Naive B cell (primary cell): ENCODE measurements around the gene PVALEF. TPM values are rescaled to one million over a fixed set of nuclear protein-coding genes. Genes with fewer than 3 reads are reported as not detected.
"Not testable (repeated sequence)": the region's sequence is repeated elsewhere in the genome, so short reads cannot be mapped to it uniquely, and the experiment has no call there.

Experiments used
- ATAC-seq, 2 donors: fragments of 150-1000 bp; cut with Tn5 transposase; 2 replicates each; pipeline ENCODE4 v1.10.0; 2021; ENCODE audit warnings: low read depth in 2 of 2, mild to moderate bottlenecking in 2 of 2, moderate library complexity in 2 of 2
- DNase-seq: peaks from one replicate; pipeline ENCODE4 v3.0.0; 2022
- H3K27ac Mint-ChIP-seq, 6 donors: one replicate each; pipeline ENCODE4 v1.8.0; 2020 to 2022; ENCODE audit warnings: mild to moderate bottlenecking in 6 of 6, mixed read lengths in 6 of 6, moderate library complexity in 5 of 6, inconsistent platforms in 2 of 6
- H3K27me3 Mint-ChIP-seq, 3 donors: one replicate each; pipeline ENCODE4 v1.8.0; 2021 to 2022; ENCODE audit warnings: mixed read lengths in 3 of 3, mild to moderate bottlenecking in 1 of 3
- H3K36me3 Mint-ChIP-seq, 2 donors: one replicate each; pipeline ENCODE4 v1.8.0; 2020 to 2022; ENCODE audit warnings: mixed read lengths in 2 of 2, inconsistent platforms in 1 of 2, mild to moderate bottlenecking in 1 of 2
- H3K4me1 Mint-ChIP-seq, 3 donors: one replicate each; pipeline ENCODE4 v1.8.0; 2020 to 2022; ENCODE audit warnings: mixed read lengths in 3 of 3, inconsistent platforms in 1 of 3, mild to moderate bottlenecking in 1 of 3, moderate library complexity in 1 of 3
- H3K4me3 Mint-ChIP-seq, 8 donors: one replicate each; pipeline ENCODE4 v1.8.0; 2020 to 2022; ENCODE audit warnings: mild to moderate bottlenecking in 8 of 8, mixed read lengths in 8 of 8, moderate library complexity in 8 of 8, inconsistent platforms in 2 of 8
- H3K9me3 Mint-ChIP-seq, 7 donors: one replicate each; pipeline ENCODE4 v1.8.0; 2020 to 2022; ENCODE audit warnings: mixed read lengths in 7 of 7, mild to moderate bottlenecking in 5 of 7, inconsistent platforms in 2 of 7, moderate library complexity in 1 of 7
- polyA plus RNA-seq, 6 donors: library from polyadenylated mRNA; unstranded; fragments of 300-500 nt; fragmentation: Illumina TruSeq; gene quantifications; one replicate each; pipeline ENCODE4 v1.2.3, GENCODE V29; 2021; ENCODE audit warnings: low read depth in 6 of 6

The PVALEF gene
- polyA plus RNA-seq, 6 donors from 2014 or later = not detected

DNA sequence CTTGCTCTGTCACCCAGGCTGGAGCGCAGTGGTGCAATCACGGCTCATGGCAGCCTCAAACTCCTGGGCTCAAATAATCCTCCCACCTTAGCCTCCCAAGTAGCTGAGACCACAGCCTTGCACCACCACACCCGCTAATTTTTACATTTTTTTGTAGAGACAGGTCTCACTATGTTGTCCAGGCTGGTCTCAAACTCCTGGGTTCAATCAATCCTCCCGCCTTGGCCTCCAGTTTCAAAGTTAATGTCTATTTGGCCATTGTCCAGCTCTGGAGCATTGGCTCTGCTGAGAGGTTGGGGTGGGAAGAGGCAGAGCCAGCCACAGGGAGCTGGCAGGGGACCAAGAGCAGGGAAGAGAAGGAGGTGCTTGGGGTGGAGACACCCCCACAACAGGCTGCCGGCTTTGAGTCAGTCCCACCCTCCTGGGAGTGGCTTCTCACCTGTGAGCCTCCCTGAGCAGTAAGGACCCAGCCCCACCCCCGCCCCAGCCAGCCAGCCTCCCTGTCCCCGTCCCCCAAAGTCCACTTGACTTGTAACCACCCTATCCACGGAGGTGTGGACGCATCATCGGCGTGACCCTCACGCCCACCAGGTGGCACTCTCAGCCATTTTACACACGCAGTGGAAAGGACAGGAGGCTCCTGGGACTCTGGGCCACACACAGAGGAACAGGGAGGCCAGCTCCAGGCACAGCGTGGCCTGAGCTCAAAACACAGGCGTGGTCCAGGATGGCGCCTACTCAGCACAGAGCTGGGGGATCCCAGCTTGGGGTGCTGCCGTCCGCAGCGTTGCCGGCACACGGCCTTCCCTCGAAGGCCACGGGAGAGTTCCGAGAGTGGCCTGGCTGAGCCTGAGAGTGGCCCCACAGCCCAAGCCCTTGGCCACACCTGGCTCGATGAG, 22.8 kb upstream of the PVALEF start:
- Mint-ChIP-seq H3K27me3 (peaks cover 5 to 10% (median 8%) of the 10 kb centered on the region in 3 donors), H3K36me3 (no peaks in the 10 kb centered on the region), H3K9me3 (peaks cover 0 to 7% (median 0%) of the 10 kb centered on the region in 7 donors), H3K27ac (peak overlapping the region in 1 of 6 donors; percentile 20), H3K4me1 (peaks cover 0 to 12% (median 9%) of the 10 kb centered on the region in 3 donors), H3K4me3 (peak overlapping the region in 1 of 8 donors; percentile 56)
- DNase-seq (peak; percentile 50), ATAC-seq (peak; percentile 84)

DNA sequence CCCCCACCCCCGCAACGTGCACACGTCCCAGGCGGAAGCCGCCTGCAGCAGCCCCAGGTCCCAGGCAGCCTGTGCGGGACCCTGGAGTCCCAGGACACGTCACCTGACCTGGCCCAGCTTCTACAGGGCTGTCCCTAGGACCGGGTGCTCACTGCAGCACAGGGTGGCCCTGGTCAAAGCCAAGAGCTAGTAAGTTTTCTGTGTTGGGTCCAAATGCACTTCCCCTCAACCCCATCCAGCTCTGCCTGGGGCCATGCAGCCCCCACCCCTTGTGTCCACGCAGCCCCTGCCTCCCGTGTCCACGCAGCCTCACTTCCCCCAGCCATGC, 22.1 kb upstream of the PVALEF start:
- Mint-ChIP-seq H3K36me3 (no peaks in the 10 kb centered on the region), H3K9me3 (peaks cover 0 to 4% (median 0%) of the 10 kb centered on the region in 7 donors)
- ATAC-seq = no peak

DNA sequence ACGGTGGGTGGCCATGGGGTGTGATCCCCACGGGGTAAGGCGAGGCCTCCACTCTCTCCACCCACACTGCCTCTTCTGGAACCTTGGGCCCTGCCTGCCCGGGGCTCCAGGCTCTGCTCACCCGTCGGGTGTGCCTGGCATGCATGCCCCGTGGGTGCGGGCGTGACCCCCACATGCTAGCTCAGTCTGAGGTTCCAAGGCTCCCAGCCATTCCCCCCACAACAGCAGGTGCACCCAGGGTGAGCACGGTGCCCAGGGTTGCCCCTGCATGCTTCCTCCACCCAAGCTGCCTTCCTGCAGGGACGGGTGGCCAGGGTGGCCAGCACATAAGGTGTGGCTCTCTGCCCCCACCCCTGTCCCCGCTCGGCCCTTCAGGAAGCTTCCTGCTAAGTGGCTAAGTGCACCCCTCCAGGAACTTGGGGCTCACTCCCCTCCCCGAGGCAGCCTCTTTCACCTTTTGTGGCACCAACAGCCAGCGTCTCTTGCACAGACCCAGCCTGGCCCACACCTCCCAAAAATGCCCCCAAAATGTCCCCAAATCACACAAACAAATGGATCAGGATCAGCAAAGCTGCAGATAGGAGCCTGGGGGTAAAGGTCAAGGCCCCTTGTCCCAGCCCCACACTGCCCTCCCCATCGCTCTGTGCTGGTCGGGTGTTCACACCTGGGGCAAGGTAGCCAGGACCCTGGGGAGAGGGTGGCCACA, 21.4 kb upstream of the PVALEF start:
- peak overlapping the region in 1 of 8 donors; percentile 29 for H3K4me3 Mint-ChIP-seq
- H3K27me3 Mint-ChIP-seq = peaks cover 5 to 15% (median 10%) of the 10 kb centered on the region in 3 donors
- DNase-seq (no peak), ATAC-seq (no peak)
- no peaks in the 10 kb centered on the region for H3K9me3 Mint-ChIP-seq
- H3K27ac Mint-ChIP-seq = no peak overlapping the region
- H3K4me1 Mint-ChIP-seq = no peaks in the 10 kb centered on the region
- H3K36me3 Mint-ChIP-seq = no peaks in the 10 kb centered on the region

More for the DNA sequence above, 22.1 kb upstream of the PVALEF start:
- no peak for DNase-seq
- Mint-ChIP-seq H3K27ac (peak overlapping the region in 1 of 6 donors; percentile 30), H3K4me1 (peaks cover 0 to 7% (median 5%) of the 10 kb centered on the region in 3 donors), H3K27me3 (peaks cover 5 to 10% (median 9%) of the 10 kb centered on the region in 3 donors), H3K4me3 (no peak overlapping the region)

DNA sequence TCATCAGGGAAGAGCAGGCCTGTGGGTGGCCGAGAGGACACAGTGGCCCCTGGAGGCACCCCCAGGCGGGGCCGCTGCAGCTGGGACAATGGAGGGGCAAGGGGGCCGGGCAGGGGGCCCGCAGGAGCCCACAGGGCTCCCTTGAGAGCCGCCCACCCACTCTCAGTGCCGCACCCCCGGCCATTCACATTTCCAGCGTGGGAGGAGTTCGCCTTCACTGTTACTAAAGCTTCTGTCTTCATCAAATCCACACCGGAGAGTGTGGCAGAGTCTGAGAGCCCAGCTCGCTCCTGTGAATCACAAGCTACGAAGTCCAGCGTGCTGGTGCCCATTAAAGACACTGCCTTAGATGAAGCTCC, 20.9 kb upstream of the PVALEF start:
- no peak overlapping the region for H3K27ac Mint-ChIP-seq

DNA sequence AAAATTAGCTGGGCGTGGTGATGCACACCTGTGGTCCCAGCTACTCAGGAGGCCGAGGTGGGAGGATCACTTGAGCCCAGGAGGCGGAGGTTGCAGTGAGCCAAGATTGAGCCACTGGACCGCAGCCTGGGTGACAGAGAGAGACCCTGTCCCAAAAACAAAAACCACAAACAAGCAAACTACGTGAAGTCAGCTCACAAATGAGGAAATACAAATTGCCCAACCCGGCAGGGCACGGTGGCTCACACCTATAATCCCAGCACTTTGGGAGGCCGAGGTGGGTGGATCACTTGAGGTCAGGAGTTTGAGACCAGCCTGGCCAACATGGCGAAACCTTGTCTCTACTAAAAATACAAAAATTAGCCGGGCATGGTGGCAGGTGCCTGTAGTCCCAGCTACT, 19.1 kb upstream of the PVALEF start:
- peaks cover 5 to 34% (median 29%) of the 10 kb centered on the region in 3 donors for H3K27me3 Mint-ChIP-seq
- not testable (repeated sequence) for H3K4me1 Mint-ChIP-seq, ATAC-seq, H3K4me3 Mint-ChIP-seq, H3K9me3 Mint-ChIP-seq, H3K36me3 Mint-ChIP-seq, DNase-seq
- H3K27ac Mint-ChIP-seq = peak overlapping the region in 1 of 6 donors; percentile 28

More for the DNA sequence above, 20.9 kb upstream of the PVALEF start:
- no peak for ATAC-seq
- Mint-ChIP-seq H3K4me3 (no peak overlapping the region), H3K36me3 (no peaks in the 10 kb centered on the region), H3K27me3 (peaks cover 5 to 18% (median 15%) of the 10 kb centered on the region in 3 donors), H3K9me3 (no peaks in the 10 kb centered on the region), H3K4me1 (peaks cover 0 to 3% (median 0%) of the 10 kb centered on the region in 3 donors)
- DNase-seq = no peak

DNA sequence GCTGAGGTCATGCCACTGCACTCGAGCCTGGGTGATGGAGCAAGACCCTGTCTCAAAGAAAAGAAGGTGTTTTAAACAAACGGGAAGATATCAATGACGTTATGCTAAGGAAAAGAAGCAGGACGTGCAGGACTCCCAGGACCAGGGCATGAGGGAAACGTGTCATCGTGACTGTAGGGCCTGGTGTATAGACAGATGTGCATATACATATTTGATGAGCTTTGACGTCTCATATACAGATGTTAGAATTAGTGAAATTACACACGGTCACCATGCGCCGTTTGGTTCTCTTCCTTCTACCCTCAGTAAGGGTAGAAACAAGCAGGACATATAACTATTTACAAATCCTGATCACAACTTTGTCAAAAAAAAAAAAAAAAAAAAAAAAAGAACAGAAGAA, 17.6 kb upstream of the PVALEF start:
- no peak overlapping the region for H3K4me3 Mint-ChIP-seq
- peaks cover 0 to 3% (median 0%) of the 10 kb centered on the region in 3 donors for H3K4me1 Mint-ChIP-seq
- H3K36me3 Mint-ChIP-seq = no peaks in the 10 kb centered on the region
- ATAC-seq (no peak), DNase-seq (no peak)
- no peak overlapping the region for H3K27ac Mint-ChIP-seq
- peaks cover 0 to 1% (median 0%) of the 10 kb centered on the region in 7 donors for H3K9me3 Mint-ChIP-seq
- peaks cover 5 to 38% (median 26%) of the 10 kb centered on the region in 3 donors for H3K27me3 Mint-ChIP-seq

DNA sequence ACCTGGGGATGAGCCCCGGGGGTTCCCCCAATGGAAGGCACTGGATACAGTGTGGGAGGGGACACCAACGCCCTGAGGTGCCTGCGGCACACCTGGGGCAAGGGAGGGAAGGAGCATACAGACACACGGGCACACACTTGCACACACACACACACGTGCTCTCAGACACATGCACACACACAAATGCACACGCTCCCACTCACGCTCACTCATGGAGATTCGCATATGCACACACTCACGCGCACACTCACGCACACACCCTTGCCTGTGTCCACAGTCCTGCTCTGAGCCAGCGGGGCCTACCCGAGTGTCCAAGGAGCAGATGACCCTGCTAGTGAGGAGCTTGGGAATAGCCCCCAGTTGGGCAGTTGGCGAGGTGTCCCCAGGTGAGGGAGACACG, 16.7 kb upstream of the PVALEF start:
- H3K4me3 Mint-ChIP-seq = no peak overlapping the region
- no peak for ATAC-seq

DNA sequence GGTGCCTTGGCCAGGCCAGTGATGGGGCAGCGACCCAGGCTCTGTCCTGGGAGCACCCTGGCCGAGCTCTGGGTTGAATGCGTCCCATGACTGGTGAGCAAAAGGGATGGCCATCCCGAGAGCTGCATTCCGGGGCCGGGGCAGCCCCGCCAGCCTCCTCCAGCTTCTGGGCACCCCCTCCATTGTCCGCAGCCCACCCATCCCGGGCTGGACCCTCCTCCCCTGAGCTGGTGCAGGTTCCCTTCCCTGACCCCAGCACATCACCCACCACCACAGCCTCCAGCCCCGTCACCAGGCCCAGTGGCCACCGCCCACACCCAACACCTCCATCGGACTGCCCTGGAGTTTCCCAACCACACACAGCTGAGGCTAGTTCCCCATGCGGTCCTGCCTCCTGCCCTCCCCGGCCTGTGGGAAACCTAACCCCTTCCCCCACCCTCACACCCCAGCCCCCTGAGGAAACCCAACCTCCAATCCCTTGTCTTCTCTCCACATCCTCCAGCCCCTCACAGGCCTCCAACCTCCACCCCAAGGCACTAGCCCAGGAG, 16.2 kb upstream of the PVALEF start:
- no peak for ATAC-seq
- no peak overlapping the region for H3K4me3 Mint-ChIP-seq
- no peak overlapping the region for H3K27ac Mint-ChIP-seq
- no peaks in the 10 kb centered on the region for H3K36me3 Mint-ChIP-seq
- DNase-seq = no peak
- H3K9me3 Mint-ChIP-seq = peaks cover 0 to 1% (median 0%) of the 10 kb centered on the region in 7 donors
- H3K4me1 Mint-ChIP-seq = peaks cover 0 to 3% (median 0%) of the 10 kb centered on the region in 3 donors
- peaks cover 10 to 37% (median 26%) of the 10 kb centered on the region in 3 donors for H3K27me3 Mint-ChIP-seq

More for the DNA sequence above, 16.7 kb upstream of the PVALEF start:
- Mint-ChIP-seq H3K27ac (no peak overlapping the region), H3K27me3 (peaks cover 10 to 40% (median 26%) of the 10 kb centered on the region in 3 donors), H3K4me1 (peaks cover 0 to 3% (median 0%) of the 10 kb centered on the region in 3 donors), H3K9me3 (peaks cover 0 to 1% (median 0%) of the 10 kb centered on the region in 7 donors), H3K36me3 (no peaks in the 10 kb centered on the region)
- DNase-seq = no peak

DNA sequence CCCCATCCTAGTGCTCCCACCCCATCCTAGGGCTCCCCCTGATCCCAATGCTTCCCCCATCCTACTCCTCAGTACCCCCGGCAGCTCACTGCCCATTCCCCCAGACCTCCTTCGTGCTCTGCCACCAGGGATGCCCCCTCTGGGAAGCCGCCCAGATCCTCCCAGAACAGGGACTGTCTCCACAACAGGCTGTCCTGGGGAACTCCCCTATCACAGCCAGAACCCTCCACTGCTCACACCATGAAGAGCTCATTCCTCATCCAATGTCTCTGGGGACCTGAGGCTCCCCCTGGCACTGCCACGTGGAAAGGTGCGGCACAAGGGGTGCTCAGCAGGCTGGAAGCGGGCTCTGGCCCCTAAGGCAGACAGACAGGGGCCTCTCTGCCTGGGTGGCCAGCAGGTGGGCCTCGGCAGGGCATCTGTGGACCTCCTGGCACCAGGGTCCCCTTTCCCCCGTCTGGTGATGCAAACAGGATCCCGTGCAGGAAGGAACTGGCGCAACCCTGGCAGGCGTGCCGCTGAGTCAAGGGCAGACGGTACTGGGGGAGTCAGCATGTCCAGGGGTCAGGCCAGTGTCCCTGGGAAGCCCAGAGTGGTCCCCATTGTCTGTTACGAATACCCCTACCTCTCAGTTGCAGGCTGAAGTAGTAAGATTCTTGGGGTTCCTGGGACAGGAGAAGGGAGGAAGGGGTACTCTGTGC, 14.8 kb upstream of the PVALEF start:
- Mint-ChIP-seq H3K27ac (peak overlapping the region in 2 of 6 donors; percentile 26 to 78), H3K36me3 (no peaks in the 10 kb centered on the region), H3K9me3 (peaks cover 0 to 1% (median 0%) of the 10 kb centered on the region in 7 donors), H3K4me1 (peaks cover 0 to 3% (median 0%) of the 10 kb centered on the region in 3 donors), H3K27me3 (peaks cover 10 to 36% (median 26%) of the 10 kb centered on the region in 3 donors), H3K4me3 (no peak overlapping the region)
- DNase-seq (no peak), ATAC-seq (no peak)

DNA sequence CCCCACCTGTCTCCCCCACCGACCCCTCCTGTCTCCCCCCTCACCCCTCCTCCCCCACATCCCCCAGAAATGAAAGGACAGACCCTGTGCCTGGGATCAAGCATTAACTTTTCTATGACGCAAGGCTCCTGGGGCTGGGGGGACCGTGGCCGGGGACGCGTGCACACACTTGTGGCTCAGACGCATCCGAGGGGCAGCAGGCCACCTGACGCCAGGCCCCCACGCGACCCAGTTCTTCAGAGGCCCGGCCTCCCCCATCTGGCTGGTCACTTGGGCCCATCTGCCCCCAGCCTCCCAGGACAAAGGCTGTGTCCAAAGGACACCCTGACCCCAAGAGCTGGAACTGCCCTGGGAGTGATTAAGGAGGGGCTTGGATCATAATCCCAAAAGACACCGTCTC, 14.0 kb upstream of the PVALEF start:
- peaks cover 0 to 3% (median 0%) of the 10 kb centered on the region in 3 donors for H3K4me1 Mint-ChIP-seq
- no peak overlapping the region for H3K4me3 Mint-ChIP-seq
- DNase-seq = no peak
- no peak for ATAC-seq
- no peak overlapping the region for H3K27ac Mint-ChIP-seq
- H3K36me3 Mint-ChIP-seq = no peaks in the 10 kb centered on the region
- peaks cover 0 to 1% (median 0%) of the 10 kb centered on the region in 7 donors for H3K9me3 Mint-ChIP-seq
- peaks cover 10 to 36% (median 26%) of the 10 kb centered on the region in 3 donors for H3K27me3 Mint-ChIP-seq

DNA sequence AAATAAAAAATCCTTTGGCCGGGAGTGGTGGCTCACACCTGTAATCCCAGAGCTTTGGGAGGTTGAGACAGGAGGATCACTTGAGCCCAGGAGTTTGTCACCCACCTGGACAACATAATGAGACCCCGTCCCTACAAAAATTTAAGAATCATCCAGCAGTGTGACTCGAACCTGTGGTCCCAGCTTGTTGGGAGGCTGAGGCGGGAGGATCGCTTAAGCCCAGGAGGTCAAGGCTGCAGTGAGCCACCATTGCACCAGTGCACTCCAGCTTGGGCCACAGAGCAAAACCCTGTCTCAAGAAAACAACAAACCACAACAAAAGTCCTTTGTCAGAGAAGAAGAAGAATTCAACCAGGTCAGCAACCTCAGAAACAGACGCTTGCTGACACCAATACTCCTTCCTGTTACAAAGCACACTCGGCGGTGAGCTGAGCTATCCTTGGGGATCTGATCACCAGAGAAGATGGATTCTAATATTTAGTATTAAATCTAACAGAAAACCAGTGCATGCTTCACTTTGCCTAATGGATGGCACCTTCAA, 12.9 kb upstream of the PVALEF start:
- Mint-ChIP-seq H3K9me3 (peaks cover 0 to 1% (median 0%) of the 10 kb centered on the region in 7 donors), H3K4me3 (no peak overlapping the region), H3K27ac (no peak overlapping the region), H3K36me3 (no peaks in the 10 kb centered on the region), H3K4me1 (peaks cover 0 to 3% (median 0%) of the 10 kb centered on the region in 3 donors), H3K27me3 (peaks cover 5 to 36% (median 26%) of the 10 kb centered on the region in 3 donors)
- DNase-seq (no peak), ATAC-seq (no peak)

DNA sequence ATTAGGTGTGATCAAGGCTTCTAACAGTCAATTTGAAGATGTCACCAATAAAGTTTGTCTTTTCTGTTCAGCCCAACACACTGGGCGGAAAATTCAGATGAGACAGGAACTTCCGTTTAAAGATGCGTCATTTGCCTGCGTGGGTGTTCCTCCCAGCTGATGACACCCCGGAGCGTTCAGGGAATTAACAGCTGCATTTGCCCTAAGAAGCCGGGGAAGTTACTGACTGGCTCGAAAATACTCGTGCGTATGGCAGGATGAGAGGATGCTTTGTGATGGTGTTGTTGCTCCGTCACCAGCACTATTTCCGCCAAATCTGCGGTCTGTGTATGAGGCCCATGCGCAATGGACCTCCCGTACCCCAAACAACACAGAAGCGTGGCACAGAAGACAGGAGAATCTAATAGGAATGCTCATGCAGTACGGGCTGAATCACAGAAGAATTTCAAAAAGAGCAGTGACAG, 11.9 kb upstream of the PVALEF start:
- Mint-ChIP-seq H3K4me3 (no peak overlapping the region), H3K36me3 (no peaks in the 10 kb centered on the region), H3K4me1 (peaks cover 0 to 3% (median 0%) of the 10 kb centered on the region in 3 donors), H3K9me3 (peaks cover 0 to 1% (median 0%) of the 10 kb centered on the region in 7 donors), H3K27me3 (peaks cover 5 to 34% (median 26%) of the 10 kb centered on the region in 3 donors), H3K27ac (peak overlapping the region in 1 of 6 donors; percentile 75)
- DNase-seq (no peak), ATAC-seq (peak in 1 of 2 donors; percentile 75)
